Lower leg skin (tissue), 4 donors: ENCODE measurements around the gene ATG5. TPM values are rescaled to one million over a fixed set of nuclear protein-coding genes. Genes with fewer than 3 reads are reported as not detected.

Experiments used
- DNase-seq, 2 donors: peaks; one replicate each; pipeline ENCODE4 v3.0.0-alpha.2; 2019; ENCODE audit warnings: low spot score in 2 of 2
- H3K4me3 ChIP-seq: fragments of 200-600 bp; sonication (generic); 2 replicates; pipeline ENCODE4 v1.5.1; 2017; ENCODE audit warnings: mild to moderate bottlenecking, low read depth; ENCODE audit not compliant: poor library complexity, severe bottlenecking
- CTCF ChIP-seq, 3 donors: fragments of 450-650 bp; IDR thresholded peaks; one replicate each; pipeline ENCODE4 v1.5.1; 2016; ENCODE audit warnings: antibody characterized with exemption in 3 of 3, mild to moderate bottlenecking in 3 of 3, moderate library complexity in 2 of 3
- POLR2A ChIP-seq, 2 donors: fragments of 450-650 bp; IDR thresholded peaks; one replicate each; pipeline ENCODE4 v1.6.1; 2016 to 2017; ENCODE audit warnings: antibody characterized with exemption in 2 of 2, mild to moderate bottlenecking in 1 of 2, moderate library complexity in 1 of 2
- WGBS, 2 donors: methylation state at CpG; one replicate each; pipeline ENCODE4 v1.1.5; 2018; 5-methylcytosine and 5-hydroxymethylcytosine counted together
- intact Hi-C: fragments of 100-400 bp; cut with DNase I; formaldehyde crosslinking; loops from one replicate; pipeline ENCODE4 v1.15.0; 2023; ENCODE audit warnings: low total_unique reads
- total RNA-seq, 4 donors: library from RNA; depleted of rRNA; stranded (reverse); fragments of >200 nt; gene quantifications; one replicate each; pipeline ENCODE4 v1.1.0, GENCODE V29; 2016

The ATG5 gene
- total RNA-seq, 4 donors from 2014 or later: 15.5 to 19.4 (median 16.7) TPM

DNA sequence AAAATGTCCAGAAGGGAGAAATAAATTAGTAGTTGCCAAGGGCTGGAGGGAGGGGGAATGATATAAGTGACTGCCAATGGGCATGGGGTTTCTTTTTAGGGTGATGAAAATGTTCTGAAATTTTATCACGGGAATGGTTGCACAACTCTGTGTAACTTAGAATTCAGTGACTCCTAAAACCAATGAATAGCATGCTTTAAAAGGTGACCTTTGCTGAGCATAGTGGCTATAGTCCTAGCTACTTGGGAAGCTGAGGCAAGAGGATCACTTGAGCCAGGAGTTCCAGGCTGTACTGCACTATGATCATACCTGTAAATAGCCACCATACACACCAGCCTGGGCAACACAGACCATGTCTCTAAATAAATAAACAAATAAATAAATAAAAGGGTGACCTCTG lies 109.0 kb downstream of the ATG5 start:
- WGBS, 2 donors: 76 to 87% methylated on average over 1 of the region's 1 CpG
- intact Hi-C loops: no loop called here
- no peak for TF ChIP-seq CTCF (IDR thresholded peaks at IDR 0.05)
- TF ChIP-seq POLR2A (IDR thresholded peaks at IDR 0.05): no peak
- no peak for DNase-seq
- H3K4me3 ChIP-seq: no peak overlapping the region

DNA sequence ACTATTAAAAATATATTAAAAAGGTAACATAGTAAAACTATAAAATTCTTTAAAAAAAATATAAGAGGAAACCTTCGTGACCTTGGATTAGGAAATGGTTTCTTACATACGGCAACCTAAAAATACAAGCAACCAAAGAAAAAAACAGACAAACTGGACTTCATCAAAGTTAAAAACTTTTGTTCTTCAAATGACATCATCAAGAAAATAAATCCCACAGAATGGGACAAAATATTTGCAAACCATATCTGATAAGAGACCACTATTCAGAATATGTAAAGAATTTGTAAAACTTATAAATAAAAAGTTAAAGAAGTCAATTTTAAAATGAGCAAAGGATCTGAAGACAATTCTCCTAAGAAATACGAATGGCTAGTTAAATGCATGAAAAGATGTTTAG lies 110.0 kb downstream of the ATG5 start:
- intact Hi-C loops: no loop called here
- DNase-seq: no peak
- no peak overlapping the region for H3K4me3 ChIP-seq
- 96 to 97% methylated on average over 3 of the region's 3 CpGs for WGBS, 2 donors
- TF ChIP-seq CTCF (IDR thresholded peaks at IDR 0.05) (no peak), POLR2A (IDR thresholded peaks at IDR 0.05) (no peak)

GRCh38 chr6:106214531-106214930 lies 111.0 kb downstream of the ATG5 start:
- DNase-seq: no peak
- no peak for TF ChIP-seq CTCF (IDR thresholded peaks at IDR 0.05)
- no peak for TF ChIP-seq POLR2A (IDR thresholded peaks at IDR 0.05)
- 79 to 81% methylated on average over 4 of the region's 4 CpGs for WGBS, 2 donors
- intact Hi-C loops: no loop called here
- H3K4me3 ChIP-seq: no peak overlapping the region

DNA sequence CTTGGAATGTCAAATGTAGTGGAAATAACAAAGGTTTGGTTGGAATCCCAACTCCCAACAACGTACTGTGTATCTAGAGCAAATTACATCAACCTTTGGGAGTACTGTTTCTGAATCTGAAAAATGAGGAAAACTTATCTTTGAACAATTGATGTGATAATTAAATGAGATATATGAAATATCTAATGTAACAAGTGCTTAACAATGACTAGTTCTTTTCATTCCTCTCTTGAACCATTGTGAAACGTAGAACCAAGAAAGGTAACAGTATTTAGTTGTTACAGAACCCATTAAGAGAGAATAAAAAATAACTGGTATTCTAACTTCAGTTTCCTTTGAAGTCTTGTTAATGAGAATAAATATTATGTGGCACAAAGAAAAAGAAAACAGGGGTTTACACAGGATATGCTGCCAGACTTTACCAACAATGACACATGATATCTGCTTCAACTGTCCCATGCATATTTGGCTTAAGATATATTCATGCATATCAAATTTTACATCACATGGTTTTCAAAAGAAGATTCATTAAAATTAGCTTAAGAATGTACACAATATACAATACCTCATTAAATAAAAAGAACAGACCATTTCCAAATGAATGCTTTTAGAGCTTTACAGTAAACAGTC lies 111.8 kb downstream of the ATG5 start:
- WGBS, 2 donors: 96 to 99% methylated on average over 2 of the region's 2 CpGs
- intact Hi-C loops: no loop called here

GRCh38 chr6:106212576-106212975 lies 113.0 kb downstream of the ATG5 start:
- no peak overlapping the region for H3K4me3 ChIP-seq
- intact Hi-C loops: no loop called here
- DNase-seq: no peak
- TF ChIP-seq CTCF (IDR thresholded peaks at IDR 0.05) (no peak), POLR2A (IDR thresholded peaks at IDR 0.05) (no peak)
- 95 to 100% methylated on average over 5 of the region's 5 CpGs for WGBS, 2 donors

More for the DNA sequence above, 111.8 kb downstream of the ATG5 start:
- H3K4me3 ChIP-seq: no peak overlapping the region
- DNase-seq: no peak
- TF ChIP-seq CTCF (IDR thresholded peaks at IDR 0.05) (no peak), POLR2A (IDR thresholded peaks at IDR 0.05) (no peak)

- no peak overlapping the region for H3K4me3 ChIP-seq
- TF ChIP-seq POLR2A (IDR thresholded peaks at IDR 0.05): no peak
- no peak for TF ChIP-seq CTCF (IDR thresholded peaks at IDR 0.05)
- 67 to 85% methylated on average over 1 of the region's 1 CpG for WGBS, 2 donors
- no peak for DNase-seq
- intact Hi-C loops: no loop called here
These were observed 118.7 kb downstream of the ATG5 start for GRCh38 chr6:106206905-106207304.
